H9 (cell line): ENCODE data around the gene RPL10A. TPM values are rescaled to one million over a fixed set of nuclear protein-coding genes. Genes with fewer than 3 reads are reported as not detected.

Experiments
- DNase-seq: peaks from one replicate; pipeline ENCODE4 v3.0.0-alpha.2; 2017
- H2AFZ ChIP-seq: one replicate; pipeline ENCODE4 v1.6.1; 2013; ENCODE audit warnings: mild to moderate bottlenecking, low read length, control low read depth, moderate library complexity
- H2AK5ac ChIP-seq: 2 replicates; pipeline ENCODE4 v1.6.1; 2013; ENCODE audit warnings: low read length, control low read depth, mixed read lengths; ENCODE audit not compliant: insufficient read length
- H2BK120ac ChIP-seq: one replicate; pipeline ENCODE4 v1.6.1; 2013; ENCODE audit warnings: low read depth, mild to moderate bottlenecking, low read length, control low read depth, inconsistent platforms; ENCODE audit not compliant: poor library complexity, severe bottlenecking
- H2BK12ac ChIP-seq: 2 replicates; pipeline ENCODE4 v1.6.1; 2013; ENCODE audit warnings: low read length, control low read depth, mixed read lengths, low read depth; ENCODE audit not compliant: insufficient read length
- H2BK15ac ChIP-seq: 2 replicates; pipeline ENCODE4 v1.6.1; 2013; ENCODE audit warnings: low read depth, low read length, control low read depth
- H2BK20ac ChIP-seq: one replicate; pipeline ENCODE4 v1.6.1; 2013; ENCODE audit warnings: low read depth, mild to moderate bottlenecking, low read length, control low read depth, inconsistent platforms; ENCODE audit not compliant: poor library complexity, severe bottlenecking
- H2BK5ac ChIP-seq: 2 replicates; pipeline ENCODE4 v1.6.1; 2013; ENCODE audit warnings: low read length, control low read depth, mixed read lengths; ENCODE audit not compliant: insufficient read length
- H3K14ac ChIP-seq: 2 replicates; pipeline ENCODE4 v1.6.1; 2013; ENCODE audit warnings: low read length, control low read depth; ENCODE audit not compliant: insufficient read depth
- H3K18ac ChIP-seq: 2 replicates; pipeline ENCODE4 v1.6.1; 2013; ENCODE audit warnings: low read depth, mild to moderate bottlenecking, mixed read lengths, low read length, control low read depth; ENCODE audit not compliant: insufficient read length
- H3K23ac ChIP-seq: 2 replicates; pipeline ENCODE4 v1.6.1; 2013; ENCODE audit warnings: low read length, control low read depth, mixed read lengths, low read depth; ENCODE audit not compliant: insufficient read length
- H3K23me2 ChIP-seq: 2 replicates; pipeline ENCODE4 v1.6.1; 2013; ENCODE audit warnings: low read depth, mild to moderate bottlenecking, mixed read lengths, low read length, control low read depth; ENCODE audit not compliant: insufficient read length, poor library complexity, severe bottlenecking
- H3K27ac ChIP-seq: 2 replicates; pipeline ENCODE4 v1.5.1; 2013; ENCODE audit warnings: low read length, control low read depth, mixed read lengths, low read depth; ENCODE audit not compliant: insufficient read length
- H3K27me3 ChIP-seq: 2 replicates; pipeline ENCODE4 v1.6.1; 2013; ENCODE audit warnings: low read length, control low read depth, inconsistent platforms; ENCODE audit not compliant: insufficient read depth
- H3K4ac ChIP-seq: 2 replicates; pipeline ENCODE4 v1.6.1; 2013; ENCODE audit warnings: low read depth, mild to moderate bottlenecking, control low read depth, inconsistent platforms, low read length, moderate library complexity
- H3K4me1 ChIP-seq: 2 replicates; pipeline ENCODE4 v1.6.1; 2013; ENCODE audit warnings: low read length, control low read depth, inconsistent platforms; ENCODE audit not compliant: insufficient read depth
- H3K4me2 ChIP-seq: 2 replicates; pipeline ENCODE4 v1.6.1; 2013; ENCODE audit warnings: low read length, control low read depth, mixed read lengths; ENCODE audit not compliant: insufficient read length, insufficient read depth
- H3K56ac ChIP-seq: 2 replicates; pipeline ENCODE4 v1.6.1; 2013; ENCODE audit warnings: low read depth, mild to moderate bottlenecking, mixed read lengths, low read length, control low read depth; ENCODE audit not compliant: insufficient read length
- H3K79me1 ChIP-seq: 2 replicates; pipeline ENCODE4 v1.6.1; 2013; ENCODE audit warnings: low read depth, mild to moderate bottlenecking, moderate library complexity, low read length, control low read depth, inconsistent platforms; ENCODE audit not compliant: insufficient read depth, poor library complexity, severe bottlenecking
- H3K79me2 ChIP-seq: 2 replicates; pipeline ENCODE4 v1.6.1; 2013; ENCODE audit warnings: low read length, control low read depth, inconsistent platforms; ENCODE audit not compliant: insufficient read depth
- H3K9ac ChIP-seq: 2 replicates; pipeline ENCODE4 v1.6.1; 2013; ENCODE audit warnings: low read length, control low read depth, mixed read lengths; ENCODE audit not compliant: insufficient read length; ENCODE audit errors: extremely low read depth
- H3K9me3 ChIP-seq: one replicate; pipeline ENCODE4 v1.6.1; 2013; ENCODE audit warnings: low read depth, low read length, inconsistent platforms; ENCODE audit not compliant: control insufficient read depth
- H3T11ph ChIP-seq: one replicate; pipeline ENCODE4 v1.6.1; 2013; ENCODE audit warnings: mild to moderate bottlenecking, low read length, control low read depth, inconsistent platforms
- H4K20me1 ChIP-seq: one replicate; pipeline ENCODE4 v1.6.1; 2013; ENCODE audit not compliant: control insufficient read depth, insufficient read length, insufficient read depth
- H4K5ac ChIP-seq: 2 replicates; pipeline ENCODE4 v1.6.1; 2013; ENCODE audit warnings: low read depth, mild to moderate bottlenecking, mixed read lengths, low read length, control low read depth; ENCODE audit not compliant: insufficient read length
- H4K8ac ChIP-seq: replicated peaks from 2 replicates; pipeline ENCODE4 v1.6.1; 2013; ENCODE audit warnings: low read length, control low read depth, mixed read lengths, low read depth; ENCODE audit not compliant: insufficient read length
- H4K91ac ChIP-seq: 2 replicates; pipeline ENCODE4 v1.6.1; 2013; ENCODE audit warnings: low read depth, mild to moderate bottlenecking, moderate library complexity, mixed read lengths, low read length, control low read depth; ENCODE audit not compliant: insufficient read length
- H3K27ac Mint-ChIP-seq, 3 experiments: 2 replicates in 2 of 3; 3 replicates in 1 of 3; pipeline ENCODE4 v1.8.0; 2020 to 2021; ENCODE audit warnings: mixed read lengths in 3 of 3, mild to moderate bottlenecking in 1 of 3, moderate library complexity in 1 of 3
- H3K27me3 Mint-ChIP-seq: 2 replicates; pipeline ENCODE4 v1.8.0; 2021; ENCODE audit warnings: low read depth, mild to moderate bottlenecking, moderate library complexity, mixed read lengths
- H3K36me3 Mint-ChIP-seq, 3 experiments: 2 replicates in 2 of 3; 3 replicates in 1 of 3; pipeline ENCODE4 v1.8.0; 2020 to 2021; ENCODE audit warnings: low read depth in 3 of 3, mixed read lengths in 3 of 3; ENCODE audit not compliant: insufficient read depth in 1 of 3
- H3K4me1 Mint-ChIP-seq, 2 experiments: 2 replicates each; pipeline ENCODE4 v1.8.0; 2020; ENCODE audit warnings: mixed read lengths in 2 of 2
- H3K4me3 Mint-ChIP-seq, 2 experiments: 2 replicates in 1 of 2; 3 replicates in 1 of 2; pipeline ENCODE4 v1.8.0; 2020 to 2021; ENCODE audit warnings: mild to moderate bottlenecking in 2 of 2, mixed read lengths in 2 of 2, moderate library complexity in 1 of 2
- H3K9me3 Mint-ChIP-seq, 2 experiments: 2 replicates in 1 of 2; 3 replicates in 1 of 2; pipeline ENCODE4 v1.8.0; 2020; ENCODE audit warnings: mild to moderate bottlenecking in 2 of 2, mixed read lengths in 2 of 2, moderate library complexity in 1 of 2
- WGBS: extraction: QIAGEN DNeasy Blood & Tissue Kit; methylation state at CpG from one replicate; pipeline ENCODE4 v1.1.7; 2013; ENCODE audit warnings: missing lambda C conversion rate, low lambda C conversion rate, mixed read lengths; ENCODE audit not compliant: insufficient read length; ENCODE audit errors: extremely low coverage; 5-methylcytosine and 5-hydroxymethylcytosine counted together
- total RNA-seq: library from RNA; stranded (reverse); gene quantifications from 2 replicates; pipeline ENCODE4 v1.2.1, GENCODE V29; 2021
- TF ChIP-seq, protein P1 (sequence below): fragments of 200-600 bp; sonication (generic); conservative IDR thresholded peaks from 3 replicates; pipeline ENCODE4 v1.8.0; 2021; ENCODE audit warnings: antibody characterized with exemption, mild to moderate bottlenecking

Gene RPL10A
- total RNA-seq, 1 experiment from 2014 or later, result 1,830 TPM

DNA sequence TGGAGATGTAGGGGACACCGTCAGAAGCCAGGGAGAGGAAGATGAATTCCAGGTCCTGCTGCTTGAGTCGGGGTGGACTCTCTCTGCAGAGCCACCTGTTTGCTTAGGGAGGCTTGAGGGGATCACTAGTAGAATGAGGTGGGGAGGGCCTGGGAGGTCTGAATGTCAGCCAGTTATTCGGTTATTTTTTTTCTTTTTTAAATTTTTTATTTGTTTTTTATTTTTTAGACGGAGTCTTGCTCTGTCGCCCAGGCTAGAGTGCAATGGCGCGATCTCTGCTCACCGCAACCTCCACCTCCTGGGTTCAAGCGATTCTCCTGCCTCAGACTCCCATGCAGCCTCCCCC is 20.3 kb downstream of the RPL10A start:
- Histone ChIP-seq H4K20me1 (peaks cover 1% of the 10 kb centered on the region), H3K27me3 (no peaks in the 10 kb centered on the region), H3K18ac (no peak overlapping the region), H2BK20ac (no peak overlapping the region), H3K4me1 (peaks cover 20% of the 10 kb centered on the region; the same call in 1 of the 2 replicates), H3K9ac (no peak overlapping the region), H3K9me3 (no peaks in the 10 kb centered on the region), H3K23ac (no peak overlapping the region), H3K4ac (no peak overlapping the region), H3K23me2 (peaks cover 22% of the 10 kb centered on the region), H2BK120ac (no peak overlapping the region), H4K91ac (no peak overlapping the region), H2AFZ (no peak overlapping the region), H3K56ac (no peak overlapping the region), H4K5ac (no peak overlapping the region), H2BK12ac (no peak overlapping the region), H3K4me2 (no peak overlapping the region), H3K79me1 (no peaks in the 10 kb centered on the region), H3T11ph (no peak overlapping the region), H2BK5ac (no peak overlapping the region), H2BK15ac (no peak overlapping the region), H3K14ac (no peak overlapping the region), H3K79me2 (no peaks in the 10 kb centered on the region; the same call in 1 of the 2 replicates), H3K27ac (no peak overlapping the region), H2AK5ac (no peak overlapping the region), H4K8ac (no peak overlapping the region)
- peaks cover 0 to 9% (median under 1%) of the 10 kb centered on the region in 3 experiments; a peak in 3 of 7 replicates for H3K36me3 Mint-ChIP-seq
- WGBS, result no CpG with 5 or more reads among the region's 9 CpGs
- H3K27me3 Mint-ChIP-seq, result peaks cover 2% of the 10 kb centered on the region
- H3K27ac Mint-ChIP-seq, result peak overlapping the region; percentile 53 to 77 (median 75); a peak in 4 of 7 replicates
- H3K4me3 Mint-ChIP-seq, result no peak overlapping the region
- TF ChIP-seq, protein P1, sequence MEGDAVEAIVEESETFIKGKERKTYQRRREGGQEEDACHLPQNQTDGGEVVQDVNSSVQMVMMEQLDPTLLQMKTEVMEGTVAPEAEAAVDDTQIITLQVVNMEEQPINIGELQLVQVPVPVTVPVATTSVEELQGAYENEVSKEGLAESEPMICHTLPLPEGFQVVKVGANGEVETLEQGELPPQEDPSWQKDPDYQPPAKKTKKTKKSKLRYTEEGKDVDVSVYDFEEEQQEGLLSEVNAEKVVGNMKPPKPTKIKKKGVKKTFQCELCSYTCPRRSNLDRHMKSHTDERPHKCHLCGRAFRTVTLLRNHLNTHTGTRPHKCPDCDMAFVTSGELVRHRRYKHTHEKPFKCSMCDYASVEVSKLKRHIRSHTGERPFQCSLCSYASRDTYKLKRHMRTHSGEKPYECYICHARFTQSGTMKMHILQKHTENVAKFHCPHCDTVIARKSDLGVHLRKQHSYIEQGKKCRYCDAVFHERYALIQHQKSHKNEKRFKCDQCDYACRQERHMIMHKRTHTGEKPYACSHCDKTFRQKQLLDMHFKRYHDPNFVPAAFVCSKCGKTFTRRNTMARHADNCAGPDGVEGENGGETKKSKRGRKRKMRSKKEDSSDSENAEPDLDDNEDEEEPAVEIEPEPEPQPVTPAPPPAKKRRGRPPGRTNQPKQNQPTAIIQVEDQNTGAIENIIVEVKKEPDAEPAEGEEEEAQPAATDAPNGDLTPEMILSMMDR, result no peak
- no peak for DNase-seq
- H3K4me1 Mint-ChIP-seq, result peaks cover 69 to 77% of the 10 kb centered on the region in 2 experiments
- no peaks in the 10 kb centered on the region; a peak in 1 of 5 replicates for H3K9me3 Mint-ChIP-seq
